ENCODE results near the gene LRG1.
A peak's percentile ranks its signal among the peaks of the same experiment; 100 is the strongest.

The LRG1 gene, protein sequence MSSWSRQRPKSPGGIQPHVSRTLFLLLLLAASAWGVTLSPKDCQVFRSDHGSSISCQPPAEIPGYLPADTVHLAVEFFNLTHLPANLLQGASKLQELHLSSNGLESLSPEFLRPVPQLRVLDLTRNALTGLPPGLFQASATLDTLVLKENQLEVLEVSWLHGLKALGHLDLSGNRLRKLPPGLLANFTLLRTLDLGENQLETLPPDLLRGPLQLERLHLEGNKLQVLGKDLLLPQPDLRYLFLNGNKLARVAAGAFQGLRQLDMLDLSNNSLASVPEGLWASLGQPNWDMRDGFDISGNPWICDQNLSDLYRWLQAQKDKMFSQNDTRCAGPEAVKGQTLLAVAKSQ

GRCh38 chr19:4539693-4540581, at the start of gene LRG1:
TSS of gene LRG1 (minus strand) at chr19:4540036. CDS start at chr19:4540013, 23 bp downstream.
- H3K4me3 ChIP-seq (ENCODE audit: low read depth, low read length), result no peak within 1 kb of the TSS

DNA sequence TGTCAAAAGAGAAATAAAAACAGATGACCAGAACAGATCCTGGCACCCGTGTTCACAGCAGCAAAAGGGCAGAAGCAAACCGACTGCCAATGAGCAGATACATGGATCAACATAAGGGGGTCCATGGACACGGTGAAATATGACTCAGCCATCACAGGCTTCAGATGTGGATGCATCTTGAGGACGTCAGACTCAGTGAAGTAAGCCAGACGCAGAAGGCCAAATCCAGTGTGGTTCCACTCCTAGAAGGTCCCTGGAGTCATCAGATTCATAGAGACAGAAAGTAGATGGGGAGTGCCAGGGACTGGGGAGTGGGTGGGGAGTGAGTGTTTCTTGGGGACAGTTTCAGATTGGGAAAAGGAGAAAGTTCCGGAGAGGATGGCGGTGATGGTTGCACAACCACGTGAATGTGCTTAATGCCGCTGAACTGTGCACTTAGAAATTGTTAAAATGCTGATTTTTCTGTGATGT, 48.5 kb upstream of the LRG1 start:
- H3K4me3 ChIP-seq (ENCODE audit: low read depth, low read length), result no peak overlapping the region

DNA sequence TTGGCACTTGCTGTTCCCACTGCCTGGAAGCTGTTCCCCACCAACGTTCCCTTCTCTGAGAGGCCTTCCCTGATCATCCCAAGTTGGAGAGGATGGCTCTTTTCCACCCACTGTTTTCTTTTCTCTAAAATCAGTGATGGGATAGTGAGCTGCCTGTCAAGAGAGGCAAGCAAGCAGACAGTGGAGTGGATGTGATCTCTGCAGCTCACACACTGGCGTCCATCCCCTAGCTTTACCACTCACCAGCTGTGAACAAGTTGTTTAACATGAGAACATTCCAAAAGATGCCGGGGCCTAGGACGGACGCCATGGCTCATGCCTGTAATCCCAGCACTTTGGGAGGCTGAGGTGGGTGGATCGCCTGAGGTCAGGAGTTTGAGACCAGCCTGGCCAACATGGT, 47.7 kb upstream of the LRG1 start:
- H3K4me3 ChIP-seq (ENCODE audit: low read depth, low read length), result no peak overlapping the region

DNA sequence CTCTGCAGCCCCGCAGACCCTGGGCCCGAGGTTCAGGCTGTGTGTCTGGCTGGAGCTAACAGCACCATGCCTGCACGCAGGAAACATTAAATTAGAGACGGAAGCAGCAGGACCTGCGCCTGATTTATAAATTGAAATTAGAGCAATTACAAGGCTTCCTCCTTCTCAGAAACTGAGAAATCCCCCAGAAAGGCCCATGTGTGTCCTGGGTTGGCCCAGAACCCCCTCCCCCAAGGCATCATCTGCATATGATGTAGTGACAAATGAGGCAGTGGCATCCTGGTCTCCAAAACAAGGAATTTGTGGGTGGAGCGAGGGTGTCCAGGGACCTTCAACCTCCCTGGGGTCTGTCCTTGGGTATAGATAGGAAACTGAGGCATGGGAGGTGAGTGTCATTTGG, 46.9 kb upstream of the LRG1 start:
- no peak overlapping the region for H3K4me3 ChIP-seq (ENCODE audit: low read depth, low read length)

- no peak overlapping the region for H3K4me3 ChIP-seq (ENCODE audit: low read depth, low read length)
Observed at GRCh38 chr19:4586245-4586644, 46.4 kb upstream of the LRG1 start.

DNA sequence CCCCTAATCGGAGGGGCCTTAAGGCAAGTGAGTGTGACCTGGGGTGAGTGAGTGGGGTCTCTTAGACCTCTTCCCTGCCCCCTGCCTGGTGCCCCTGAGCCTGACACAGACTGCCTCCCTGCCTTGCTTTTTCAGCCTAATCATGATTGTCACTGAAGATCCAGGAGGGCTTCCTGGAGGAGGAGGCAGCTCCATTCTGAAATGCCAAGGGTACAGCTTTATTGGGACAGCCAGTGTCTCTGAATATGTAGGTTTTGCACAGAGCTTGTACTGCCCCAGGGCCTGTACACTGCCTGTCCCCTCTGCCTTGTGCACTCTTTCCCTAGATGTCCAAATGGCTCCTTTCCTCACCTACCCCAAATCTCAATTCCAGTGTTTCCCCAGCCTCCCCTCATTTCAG, 45.7 kb upstream of the LRG1 start:
- no peak overlapping the region for H3K4me3 ChIP-seq (ENCODE audit: low read depth, low read length)

- peak overlapping the region; percentile 55 for H3K4me3 ChIP-seq (ENCODE audit: low read depth, low read length)
Observed at GRCh38 chr19:4584670-4585460, 45.0 kb upstream of the LRG1 start.

DNA sequence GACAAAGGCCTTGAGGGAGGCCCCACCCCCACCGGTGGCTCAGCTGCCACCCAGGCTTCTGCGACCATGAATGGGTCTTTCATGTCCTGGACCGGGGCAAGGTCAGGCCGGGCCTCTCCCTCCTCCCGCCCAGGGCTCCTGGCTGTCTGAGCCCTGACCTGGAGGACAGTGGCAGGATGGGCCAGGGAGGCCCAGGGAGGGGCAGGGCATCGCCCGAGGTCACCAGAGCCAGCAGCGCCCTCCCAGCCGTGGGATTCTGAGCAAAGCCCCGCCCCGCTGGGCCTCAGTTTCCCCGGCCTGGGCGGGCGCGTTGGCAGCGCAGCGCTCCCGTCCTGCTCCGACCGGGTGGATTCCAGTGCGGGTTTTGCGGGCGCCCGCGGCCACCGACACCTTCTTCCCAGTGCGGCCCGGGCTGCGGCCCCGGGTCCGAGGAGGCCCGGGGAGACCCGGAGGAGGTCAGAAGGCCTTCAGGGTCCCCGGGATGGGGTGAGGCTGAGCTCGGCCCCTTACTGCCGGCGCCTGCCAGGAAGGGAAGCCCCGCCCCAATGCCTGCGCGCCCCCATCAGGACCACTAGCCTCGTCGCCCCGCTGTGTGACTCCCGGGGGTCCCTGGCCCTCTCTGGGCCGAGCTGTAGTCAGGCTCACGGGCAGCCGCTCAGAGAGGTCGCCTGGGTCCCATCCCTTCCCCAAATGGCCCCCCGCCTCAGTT, 44.3 kb upstream of the LRG1 start:
- peak overlapping the region; percentile 55 for H3K4me3 ChIP-seq (ENCODE audit: low read depth, low read length)

- H3K4me3 ChIP-seq (ENCODE audit: low read depth, low read length), result no peak overlapping the region
Observed at GRCh38 chr19:4582980-4583842, 43.4 kb upstream of the LRG1 start.

DNA sequence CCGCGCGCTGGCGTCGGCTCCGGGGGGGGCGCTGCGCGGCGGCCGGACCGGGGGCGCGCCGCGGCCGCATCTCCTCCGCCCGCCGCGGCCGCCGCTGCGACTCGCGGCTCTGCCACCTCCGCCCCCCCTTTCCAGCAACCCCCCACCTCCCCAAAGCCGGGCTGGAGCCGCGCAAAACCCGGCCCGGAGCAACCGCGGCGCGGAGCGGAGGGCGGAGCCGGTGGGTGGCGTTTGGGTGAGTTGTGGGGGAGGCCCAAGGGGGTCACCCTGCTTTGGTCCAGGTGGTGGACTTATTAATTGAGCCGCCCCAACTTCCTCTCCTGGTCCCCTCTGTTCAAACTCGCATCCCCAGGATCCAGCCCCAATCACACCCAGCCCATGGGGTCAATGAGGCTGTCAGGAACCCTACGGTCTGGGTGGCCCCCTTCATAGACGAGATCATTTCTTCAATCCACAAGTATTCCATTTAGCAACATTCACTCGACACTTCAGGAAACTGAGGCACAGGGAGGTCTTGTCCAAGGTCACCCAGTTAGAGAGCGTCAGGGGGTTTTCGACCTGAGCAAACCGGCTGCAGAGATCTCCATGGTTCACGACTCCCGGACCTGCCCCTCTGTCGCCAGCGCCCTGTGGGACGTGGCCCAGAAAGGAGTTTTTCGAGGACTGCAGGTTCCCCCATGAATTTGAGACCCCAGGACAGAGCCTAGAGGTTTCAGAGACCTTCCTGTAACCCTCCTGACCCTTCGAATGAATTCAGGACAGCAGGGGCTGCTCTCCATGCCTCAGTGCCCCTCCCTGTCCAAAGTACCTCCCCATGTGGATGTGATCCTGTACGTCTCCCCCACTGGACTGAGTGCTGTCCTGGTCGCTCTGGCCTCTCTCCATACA, 42.1 kb upstream of the LRG1 start:
- H3K4me3 ChIP-seq (ENCODE audit: low read depth, low read length), result peak overlapping the region; percentile 65

DNA sequence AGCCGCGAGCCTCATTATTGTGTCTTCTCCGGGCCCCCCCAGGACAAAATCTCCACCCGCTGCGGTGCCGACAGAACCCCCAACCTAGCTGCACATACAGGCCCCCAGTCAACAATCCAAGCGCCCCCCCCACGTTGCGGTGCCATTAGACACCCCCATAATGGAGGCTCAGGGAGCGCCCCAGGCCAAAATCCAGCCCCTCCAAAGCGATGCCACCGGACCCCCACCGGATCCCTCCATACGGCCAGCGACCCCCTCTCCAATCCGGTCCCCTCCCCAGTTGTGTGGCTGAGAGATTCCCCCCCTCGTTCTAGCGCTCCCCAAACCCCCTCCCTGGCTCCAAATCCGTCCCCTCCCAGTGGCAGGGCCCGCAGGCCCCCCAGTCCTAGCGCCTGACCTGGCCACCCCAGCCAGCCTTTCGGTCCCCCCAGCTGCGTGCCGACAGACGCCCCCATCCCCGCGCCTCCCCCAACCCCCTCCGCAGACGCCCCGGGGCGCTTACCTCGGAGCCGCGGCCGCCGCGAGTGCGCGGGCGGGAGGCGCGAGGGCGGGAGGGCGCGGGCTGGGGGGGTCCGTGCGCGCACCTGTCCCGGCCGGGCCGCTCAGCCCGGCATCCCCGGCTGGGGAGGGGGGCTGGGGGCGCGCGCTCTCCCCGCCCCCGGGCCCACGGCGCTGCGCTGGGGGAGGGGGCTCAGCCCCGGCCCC, 41.3 kb upstream of the LRG1 start:
- peak overlapping the region; percentile 65 for H3K4me3 ChIP-seq (ENCODE audit: low read depth, low read length)

GRCh38 chr19:4580021-4580901, 40.4 kb upstream of the LRG1 start:
- H3K4me3 ChIP-seq (ENCODE audit: low read depth, low read length), result peak overlapping the region; percentile 54

DNA sequence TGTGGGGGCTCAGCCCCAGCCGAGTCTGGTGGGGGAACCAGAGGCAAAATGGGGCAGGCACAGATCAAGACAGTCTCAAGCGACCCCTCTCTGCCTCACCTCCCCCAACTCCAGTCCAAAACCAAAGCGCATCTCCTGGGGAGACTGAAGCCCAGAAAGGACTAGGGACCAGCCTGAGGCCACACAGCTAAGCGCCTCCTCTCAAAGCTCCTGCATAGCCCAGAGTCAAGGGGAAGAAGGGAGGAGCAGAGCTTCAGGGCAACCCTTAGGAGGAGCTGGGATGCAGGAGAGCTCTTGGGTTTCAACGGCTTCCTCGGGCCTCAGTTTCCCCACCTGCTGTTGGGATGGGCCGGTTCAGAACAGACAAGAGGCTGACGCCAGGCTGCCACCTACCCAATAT, 39.6 kb upstream of the LRG1 start:
- no peak overlapping the region for H3K4me3 ChIP-seq (ENCODE audit: low read depth, low read length)

DNA sequence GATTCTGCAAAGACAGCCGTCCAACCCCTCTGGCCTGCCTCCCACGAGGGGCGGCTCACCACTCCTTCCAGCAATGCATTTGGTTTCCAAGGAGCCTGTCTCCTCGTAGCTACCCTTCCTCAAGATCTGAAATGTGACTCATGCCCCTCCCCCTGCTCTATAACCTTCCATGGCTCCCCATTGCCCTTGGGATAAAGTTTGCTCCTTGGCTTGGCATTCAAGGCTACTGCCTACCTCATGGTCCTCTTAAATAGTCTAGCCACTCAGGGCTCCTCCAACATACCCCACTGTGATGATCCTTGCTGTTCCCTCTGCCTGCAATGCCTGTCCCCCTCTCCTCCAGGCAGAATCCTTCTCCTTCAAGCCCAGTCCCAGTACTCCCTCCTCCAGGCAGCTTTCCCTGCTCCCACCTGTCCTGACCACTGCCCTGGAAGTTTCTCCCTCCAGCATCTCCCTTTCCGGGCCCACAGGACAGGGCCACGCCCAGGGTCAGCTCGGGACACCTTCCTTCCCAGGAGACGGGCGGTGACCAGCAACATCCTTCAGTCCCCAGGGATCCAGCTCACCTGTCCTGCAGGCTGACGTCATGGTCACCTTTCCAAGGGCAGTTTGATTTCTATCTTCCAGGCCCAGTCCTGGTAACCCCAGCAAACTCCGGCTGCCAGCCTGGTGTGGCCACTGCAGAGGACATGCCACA, 38.9 kb upstream of the LRG1 start:
- H3K4me3 ChIP-seq (ENCODE audit: low read depth, low read length), result no peak overlapping the region

DNA sequence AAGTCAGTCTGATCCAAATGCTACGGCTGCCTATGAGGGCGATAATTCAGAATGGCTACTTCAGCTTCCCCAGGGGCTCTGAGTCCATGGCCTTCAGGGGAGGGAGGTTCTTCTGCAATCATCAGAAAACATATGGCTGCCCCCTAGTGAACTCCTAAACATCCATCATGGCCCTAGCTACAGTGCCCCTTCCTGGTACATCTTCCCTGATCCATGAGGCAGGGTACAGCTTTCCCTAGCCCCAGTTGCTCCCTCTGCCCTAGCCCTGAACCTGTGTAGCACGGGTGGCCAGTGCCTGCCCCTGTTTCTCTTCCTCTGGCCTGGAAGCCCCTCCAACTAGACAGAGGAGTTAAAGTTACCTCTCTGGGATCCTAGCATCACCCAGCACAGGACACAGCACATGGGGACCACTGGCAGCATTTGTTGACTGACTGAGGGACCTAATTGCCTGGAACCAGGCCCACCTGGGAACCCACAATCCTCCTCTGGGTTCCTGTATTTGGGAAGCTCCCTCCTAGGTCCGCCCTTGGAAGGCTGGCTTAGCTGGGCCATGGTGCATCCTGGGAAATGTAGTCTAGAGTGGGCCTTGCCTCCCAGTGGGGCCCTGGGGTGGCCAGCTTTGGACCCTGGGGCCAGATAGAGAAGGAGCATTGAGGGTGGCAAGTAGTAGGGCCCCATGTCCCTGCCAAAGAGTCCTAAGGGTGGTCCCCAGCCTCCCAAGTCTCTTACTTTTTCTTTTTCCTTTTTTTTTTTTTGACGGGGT, 37.4 kb upstream of the LRG1 start:
- no peak overlapping the region for H3K4me3 ChIP-seq (ENCODE audit: low read depth, low read length)
